GM04504 (cell line): ENCODE results near the gene LCTL.
"Not testable (repeated sequence)": the region's sequence is repeated elsewhere in the genome, so short reads cannot be mapped to it uniquely, and the experiment has no call there.

ENCODE experiments used
- DNase-seq: peaks from one replicate; pipeline ENCODE4 v3.0.0-alpha.2; 2012; ENCODE audit warnings: low read depth

LCTL gene

GRCh38 chr15:66591322-66591862 is 25.6 kb upstream of the LCTL start:
- DNase-seq, result no peak

DNA sequence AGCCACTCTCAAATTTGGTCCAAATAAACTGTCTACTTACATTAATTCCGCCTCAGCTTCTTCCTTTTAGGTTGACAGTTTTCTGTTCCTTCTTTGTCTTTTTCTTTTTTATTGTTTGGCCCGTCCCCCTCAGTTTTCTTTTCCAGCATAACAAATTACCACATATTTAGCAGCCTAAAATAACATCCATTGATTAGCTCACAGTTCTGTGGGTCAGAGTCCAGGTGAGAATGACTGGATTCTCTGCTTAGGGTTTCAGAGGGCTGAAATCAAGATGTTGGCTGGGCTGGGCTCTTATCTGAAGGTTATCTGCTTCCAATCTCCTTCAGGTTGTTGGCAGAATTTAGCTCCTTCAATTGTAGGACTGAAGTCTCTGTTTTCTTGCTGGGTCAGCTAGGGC is 24.6 kb upstream of the LCTL start:
- no peak for DNase-seq

GRCh38 chr15:66589429-66589828 is 23.6 kb upstream of the LCTL start:
- DNase-seq, result not testable (repeated sequence)

- no peak for DNase-seq
These were observed 23.2 kb upstream of the LCTL start for GRCh38 chr15:66588971-66589370.

- DNase-seq, result no peak
These were observed 22.7 kb upstream of the LCTL start for GRCh38 chr15:66588537-66588936.

- DNase-seq, result no peak
These were observed 22.0 kb upstream of the LCTL start for GRCh38 chr15:66587749-66588148.

DNA sequence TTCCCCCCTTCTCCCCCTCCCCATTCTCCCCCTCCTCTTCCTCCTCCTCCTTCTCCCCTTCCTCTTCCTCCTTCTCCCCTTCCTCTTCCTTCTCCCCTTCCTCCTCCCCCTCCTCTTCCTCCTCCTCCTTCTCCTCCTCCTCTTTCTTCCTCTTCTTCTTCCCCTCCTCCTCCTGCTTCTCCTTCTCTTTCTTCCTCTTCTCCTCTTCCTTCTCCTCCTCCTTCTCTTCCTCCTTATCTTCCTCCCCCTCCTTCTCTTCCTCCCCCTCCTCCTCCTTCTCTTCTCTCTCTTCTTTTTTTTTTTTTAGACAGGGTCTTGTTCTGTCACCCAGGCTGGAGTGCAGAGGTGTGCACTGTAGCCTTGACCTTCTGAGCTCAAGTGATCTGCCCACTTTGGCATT is 21.2 kb upstream of the LCTL start:
- DNase-seq, result no peak

DNA sequence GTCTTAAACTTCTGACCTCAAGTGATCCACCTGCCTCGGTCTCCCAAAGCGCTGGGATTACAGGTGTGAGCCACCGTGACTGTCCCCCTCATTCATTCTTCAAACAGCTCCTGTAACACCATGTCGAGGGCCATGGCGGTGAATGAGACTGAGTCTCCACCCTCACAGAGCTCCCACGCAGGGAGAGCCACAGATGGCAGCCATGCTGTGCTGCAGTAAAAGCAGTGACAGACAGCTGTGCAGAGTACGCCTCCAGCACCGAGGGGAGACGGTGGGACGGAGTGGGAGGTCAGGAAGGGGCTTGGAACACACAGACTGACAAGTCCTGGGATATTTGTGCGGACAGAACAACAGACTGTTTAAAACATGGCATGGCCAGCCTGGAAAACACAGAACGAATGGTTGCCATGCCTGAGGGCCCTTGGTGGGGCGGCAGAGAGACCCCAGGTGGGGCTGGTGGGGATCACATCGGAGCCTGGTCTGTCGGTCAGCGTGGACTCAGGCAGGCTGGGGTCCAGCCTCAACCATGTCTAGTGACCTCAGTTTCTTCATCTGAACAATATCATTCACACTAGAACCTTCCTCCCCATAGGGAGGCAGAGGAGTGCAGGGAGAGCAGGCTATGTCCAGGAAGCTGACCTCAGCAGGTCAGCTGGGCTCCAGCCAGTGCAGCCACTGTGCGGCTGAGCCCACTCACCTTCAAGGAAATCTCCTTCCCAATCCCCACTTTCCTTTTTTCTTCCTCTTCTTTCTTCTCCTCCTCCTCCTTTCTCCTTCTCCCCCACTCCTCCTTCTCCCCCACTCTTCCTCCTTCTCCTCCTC is 20.6 kb upstream of the LCTL start:
- no peak for DNase-seq

DNA sequence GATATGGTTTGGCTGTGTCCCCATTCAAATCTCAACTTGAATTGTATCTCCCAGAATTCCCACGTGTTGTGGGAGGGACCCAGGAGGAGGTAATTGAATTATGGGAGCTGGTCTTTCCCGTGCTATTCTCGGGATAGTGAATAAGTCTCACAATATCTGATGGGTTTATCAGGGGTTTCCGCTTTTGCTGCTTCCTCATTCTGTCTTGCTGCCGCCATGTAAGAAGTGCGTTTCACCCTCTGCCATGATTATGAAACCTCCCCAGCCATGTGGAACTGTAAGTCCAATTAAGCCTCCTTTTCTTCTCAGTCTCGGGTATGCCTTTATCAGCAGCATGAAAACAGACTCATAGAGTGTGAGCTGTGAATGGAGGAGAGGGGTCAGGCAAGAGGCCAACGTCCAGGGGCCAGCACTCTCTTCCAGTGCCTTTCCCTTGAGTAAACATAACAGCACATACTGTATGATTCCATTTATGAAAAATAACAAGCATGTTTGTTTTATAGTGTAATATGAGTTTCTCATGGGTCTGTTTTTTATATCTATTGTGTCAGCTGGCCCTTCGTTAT is 16.3 kb upstream of the LCTL start:
- DNase-seq, result no peak

DNA sequence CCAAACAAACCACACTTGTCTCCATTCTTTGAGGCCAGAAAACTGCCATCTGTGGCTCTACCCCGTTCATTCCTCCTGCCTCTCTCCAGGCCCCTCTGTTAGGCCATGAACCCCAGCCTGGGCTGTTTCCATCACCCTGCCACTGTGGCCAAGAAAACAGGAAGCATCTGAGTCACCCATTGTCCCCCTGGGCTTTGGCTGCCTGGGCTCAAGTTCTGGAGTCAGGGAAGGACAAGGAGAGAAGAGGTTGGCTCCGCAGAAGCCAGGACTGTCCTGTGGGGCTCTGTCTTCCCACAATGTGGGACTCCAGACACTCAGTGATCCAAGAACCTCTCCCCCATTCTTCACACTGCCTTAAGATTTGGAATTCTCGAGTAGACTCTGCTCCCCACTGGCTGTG is 14.8 kb upstream of the LCTL start:
- no peak for DNase-seq

- DNase-seq, result no peak
These were observed 12.6 kb upstream of the LCTL start for GRCh38 chr15:66578286-66578875.

DNA sequence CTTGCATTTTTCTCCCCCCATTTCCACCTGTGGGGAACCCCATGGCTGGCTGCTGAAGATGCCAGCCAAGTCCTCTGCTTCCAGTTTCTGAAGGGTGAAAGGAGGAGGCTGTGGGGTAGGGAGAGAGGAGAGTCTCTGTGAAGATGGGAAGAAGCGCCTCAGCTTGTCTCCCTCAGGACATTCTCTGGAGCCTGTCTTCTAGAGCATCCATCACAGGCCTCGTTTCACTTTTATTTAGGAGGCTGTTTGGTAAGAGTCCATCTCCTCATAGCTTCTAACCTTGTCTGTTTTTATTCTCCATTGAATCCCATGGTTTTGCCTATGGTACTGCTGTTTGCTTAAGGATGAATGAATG is 8.8 kb upstream of the LCTL start:
- DNase-seq, result no peak

GRCh38 chr15:66573719-66574595 is 8.2 kb upstream of the LCTL start:
- peak; percentile 68 for DNase-seq

DNA sequence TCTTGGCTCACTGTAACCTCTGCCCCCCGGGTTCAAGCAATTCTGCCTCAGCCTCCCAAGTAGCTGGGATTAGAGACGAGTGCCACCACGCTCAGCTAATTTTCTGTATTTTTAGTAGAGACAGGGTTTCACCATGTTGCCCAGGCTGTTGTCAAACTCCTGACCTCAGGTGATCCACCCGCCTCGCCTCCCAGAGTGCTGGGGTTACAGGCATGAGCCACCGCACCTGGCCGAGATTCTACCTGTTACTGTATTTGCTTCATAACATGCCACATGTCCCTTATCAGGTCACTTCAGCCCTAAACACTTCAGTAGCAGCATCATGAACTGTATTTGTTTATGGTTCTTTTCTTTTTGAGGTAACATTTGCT is 7.5 kb upstream of the LCTL start:
- DNase-seq, result no peak

- DNase-seq, result no peak
These were observed 6.3 kb upstream of the LCTL start for GRCh38 chr15:66572146-66572545.

GRCh38 chr15:66570842-66571478 is 5.2 kb upstream of the LCTL start:
- no peak for DNase-seq

DNA sequence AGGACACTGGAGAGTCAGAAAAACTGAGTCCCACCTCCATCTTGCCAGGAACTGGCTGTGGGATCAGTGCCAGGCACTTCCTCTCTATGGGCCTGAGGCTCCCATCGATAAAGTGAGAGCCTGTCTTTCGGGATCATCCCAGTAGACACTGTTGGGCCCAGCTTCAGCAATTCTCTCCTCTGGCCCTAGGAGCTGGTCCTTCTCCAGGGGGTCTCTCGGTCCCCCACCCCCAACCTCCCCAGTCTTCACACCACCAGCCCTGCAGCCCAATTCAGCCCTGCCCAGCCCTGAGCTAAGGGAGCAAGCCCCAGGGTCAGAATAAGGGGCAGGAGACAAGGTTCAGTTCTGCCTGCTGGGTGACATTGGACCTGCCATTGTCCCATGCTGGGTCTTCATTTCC is 4.5 kb upstream of the LCTL start:
- DNase-seq, result no peak

DNA sequence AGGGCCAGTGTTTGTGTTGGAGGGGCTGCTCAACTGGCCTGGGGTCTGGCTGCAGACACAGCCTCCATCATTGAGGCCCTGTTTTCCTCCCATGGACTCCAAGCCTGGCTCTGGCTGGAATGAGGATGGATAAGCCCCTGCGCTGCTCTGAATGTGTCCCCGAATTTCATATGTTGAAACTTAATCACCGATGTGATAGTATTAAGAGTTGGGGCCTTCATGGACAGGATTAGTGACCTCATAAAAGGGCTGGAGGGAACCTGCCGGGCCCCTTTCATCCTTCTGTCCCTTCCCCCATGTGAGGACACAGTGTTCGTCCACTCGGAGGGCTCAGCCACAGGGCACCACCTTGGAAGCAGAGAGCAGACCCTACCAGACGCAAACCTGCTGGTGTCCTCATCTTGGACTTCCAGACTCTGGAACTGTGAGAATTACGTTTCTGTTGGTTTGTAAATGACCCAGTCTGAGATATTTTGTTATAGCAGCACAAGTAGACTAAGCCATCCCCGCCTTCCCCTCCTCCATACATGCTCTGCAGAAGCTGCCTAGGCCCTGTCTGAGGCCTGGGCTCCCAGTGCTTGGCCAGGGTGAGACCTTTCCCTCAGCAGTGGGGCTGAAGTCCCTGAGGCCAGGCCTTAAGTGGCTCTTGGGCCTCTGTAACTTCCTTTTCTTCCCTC is 3.8 kb upstream of the LCTL start:
- DNase-seq, result no peak

GRCh38 chr15:66567897-66568296 is 2.1 kb upstream of the LCTL start:
- DNase-seq, result no peak

DNA sequence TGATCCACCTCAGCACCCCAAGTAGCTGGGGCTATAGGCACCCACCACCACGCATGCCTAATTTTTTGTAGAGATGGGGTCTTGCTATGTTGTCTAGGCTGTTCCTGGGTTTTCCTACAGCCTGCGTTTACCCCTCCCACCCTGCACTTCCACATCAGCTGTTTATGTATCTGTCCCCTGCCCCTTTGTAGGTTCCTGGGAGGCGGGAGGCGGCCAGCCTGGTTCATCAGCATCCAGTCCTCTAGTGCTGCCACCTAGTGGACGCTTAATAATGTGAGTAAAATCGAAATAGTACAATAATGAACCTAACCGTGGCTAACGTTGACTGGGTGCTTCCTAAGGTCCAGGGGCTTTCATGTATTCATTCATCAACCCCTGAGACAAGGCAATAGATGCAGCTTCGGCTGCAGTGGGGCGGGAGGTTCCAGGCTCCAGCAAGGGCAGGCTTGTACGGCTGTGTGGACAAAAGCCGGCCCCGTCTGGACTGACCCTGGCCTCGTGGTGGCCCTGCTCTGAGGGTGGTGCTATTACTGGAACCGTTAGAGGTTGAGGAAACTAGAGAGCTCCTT is 1.2 kb upstream of the LCTL start:
- DNase-seq, result peak; percentile 33

GRCh38 chr15:66565141-66565641 is 607 bp downstream of the LCTL start:
- DNase-seq, result no peak
